ENCODE data around the gene FBXO44.

The FBXO44 gene

GRCh38 chr1:11658542-11658941, 3.9 kb downstream of the FBXO44 start:
- no peak for DNase-seq (ENCODE audit: low read depth, low spot score)

DNA sequence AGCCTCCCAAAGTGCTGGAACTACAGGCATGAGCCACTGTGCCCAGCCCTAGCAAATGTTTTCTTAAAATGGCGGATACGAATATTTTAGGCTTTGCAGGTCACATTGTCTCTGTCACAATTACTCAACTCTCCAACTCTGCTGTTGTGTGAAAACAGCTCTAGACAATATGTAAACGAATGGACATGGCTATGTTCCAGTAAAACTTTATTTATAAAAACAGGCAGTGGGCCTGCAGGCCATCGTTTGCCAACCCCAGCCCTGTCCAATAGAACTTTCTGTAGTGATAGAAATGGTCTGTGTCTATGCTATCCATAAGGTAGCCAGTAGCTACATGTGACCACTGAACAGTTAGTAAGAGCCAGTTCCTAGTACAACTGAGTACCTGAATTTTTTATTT, 5.1 kb downstream of the FBXO44 start:
- no peak for DNase-seq (ENCODE audit: low read depth, low spot score)

- no peak for DNase-seq (ENCODE audit: low read depth, low spot score)
Observed at GRCh38 chr1:11661103-11661502, 6.4 kb downstream of the FBXO44 start.

- DNase-seq (ENCODE audit: low read depth, low spot score) = peak; percentile 56
Observed at GRCh38 chr1:11664336-11665065, 9.8 kb downstream of the FBXO44 start.

- DNase-seq (ENCODE audit: low read depth, low spot score) = no peak
Observed at GRCh38 chr1:11668516-11668915, 13.8 kb downstream of the FBXO44 start.

GRCh38 chr1:11670747-11671146, 16.1 kb downstream of the FBXO44 start:
- DNase-seq (ENCODE audit: low read depth, low spot score) = no peak

GRCh38 chr1:11671205-11671543, 16.5 kb downstream of the FBXO44 start:
- no peak for DNase-seq (ENCODE audit: low read depth, low spot score)

GRCh38 chr1:11671544-11672286, 17.0 kb downstream of the FBXO44 start:
- DNase-seq (ENCODE audit: low read depth, low spot score) = no peak

- DNase-seq (ENCODE audit: low read depth, low spot score) = no peak
Observed at GRCh38 chr1:11673089-11673769, 18.6 kb downstream of the FBXO44 start.

DNA sequence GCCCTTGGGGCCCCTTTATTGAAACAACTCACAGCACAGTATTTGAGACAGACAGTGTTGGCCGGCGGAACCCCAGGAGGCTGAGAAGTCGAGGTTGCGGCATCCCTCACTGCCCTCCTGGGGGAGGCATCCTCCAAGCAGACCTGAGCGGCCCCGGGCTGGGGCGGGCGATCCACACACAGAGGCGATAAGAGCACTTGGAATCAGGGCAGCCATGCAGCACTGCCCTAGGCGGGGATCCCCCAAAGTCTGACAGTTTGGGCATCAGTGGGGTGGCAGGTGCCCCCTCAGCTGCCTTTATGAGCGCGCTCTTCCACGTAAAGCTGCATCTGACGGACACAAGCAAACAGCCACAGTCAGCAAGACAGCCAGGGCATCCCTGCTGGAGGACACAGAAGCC, 19.8 kb downstream of the FBXO44 start:
- DNase-seq (ENCODE audit: low read depth, low spot score) = no peak

DNA sequence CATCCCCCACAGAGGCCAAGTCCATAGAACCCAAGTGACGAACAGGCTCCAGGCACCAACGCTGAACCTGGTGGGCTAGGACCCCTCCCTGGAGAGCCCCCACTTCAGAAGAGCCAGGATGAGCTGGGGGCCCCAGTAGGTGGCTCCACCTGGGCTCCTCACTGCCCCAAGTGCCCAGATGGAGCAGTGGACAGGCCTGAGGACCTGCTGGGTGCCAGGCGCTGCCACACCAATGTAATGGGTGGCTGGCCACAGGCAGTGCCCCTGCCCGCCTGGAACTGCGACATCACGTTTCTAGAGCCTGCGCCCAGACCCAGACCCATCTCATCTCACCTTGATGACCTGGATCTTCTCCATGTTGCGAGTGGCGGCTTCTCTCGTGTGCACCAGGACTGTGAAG, 20.6 kb downstream of the FBXO44 start:
- no peak for DNase-seq (ENCODE audit: low read depth, low spot score)

DNA sequence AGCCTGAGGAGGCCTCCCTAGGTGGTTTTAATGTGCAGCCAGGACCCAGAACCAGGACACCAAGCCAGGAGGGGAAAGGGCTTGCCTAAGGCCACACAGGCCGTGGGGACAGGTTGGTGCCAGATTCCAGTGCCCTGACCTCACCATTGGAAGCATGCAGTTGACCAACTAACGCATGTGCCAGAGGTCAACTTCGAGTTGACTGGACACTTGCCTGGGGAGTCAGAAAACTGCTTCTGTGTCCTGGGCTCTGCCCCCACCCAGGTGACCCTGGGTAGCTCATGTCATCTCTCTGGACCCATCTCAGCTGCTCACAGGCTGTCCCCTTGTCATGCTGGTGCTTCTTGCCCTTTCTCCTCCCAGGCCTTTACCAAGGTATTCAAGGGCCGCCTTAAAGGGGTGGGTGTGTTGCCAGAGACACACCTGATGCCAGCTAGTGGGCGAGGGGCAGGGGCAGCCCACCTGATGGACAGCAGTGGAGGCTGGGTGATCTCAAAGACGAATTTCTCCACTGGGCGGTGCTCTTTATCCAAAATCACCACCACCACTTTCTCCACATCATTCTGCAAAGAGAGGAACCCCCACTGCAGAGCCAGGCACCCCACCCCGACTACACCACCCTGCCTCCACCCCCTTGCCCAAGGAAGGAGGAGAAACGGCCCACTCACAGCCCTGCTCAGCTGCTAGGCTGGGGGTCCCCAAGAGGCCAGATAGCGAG, 21.9 kb downstream of the FBXO44 start:
- DNase-seq (ENCODE audit: low read depth, low spot score) = no peak

- no peak for DNase-seq (ENCODE audit: low read depth, low spot score)
Observed at GRCh38 chr1:11678442-11678841, 23.8 kb downstream of the FBXO44 start.

- peak; percentile 61 for DNase-seq (ENCODE audit: low read depth, low spot score)
Observed at GRCh38 chr1:11680270-11681070, 25.8 kb downstream of the FBXO44 start.

GRCh38 chr1:11681071-11681771, 26.5 kb downstream of the FBXO44 start, which contains the start of gene MAD2L2:
TSS of gene MAD2L2 (minus strand) at chr1:11681148. CDS start at chr1:11680601, 547 bp downstream.
- DNase-seq (ENCODE audit: low read depth, low spot score) = peak; percentile 92

DNA sequence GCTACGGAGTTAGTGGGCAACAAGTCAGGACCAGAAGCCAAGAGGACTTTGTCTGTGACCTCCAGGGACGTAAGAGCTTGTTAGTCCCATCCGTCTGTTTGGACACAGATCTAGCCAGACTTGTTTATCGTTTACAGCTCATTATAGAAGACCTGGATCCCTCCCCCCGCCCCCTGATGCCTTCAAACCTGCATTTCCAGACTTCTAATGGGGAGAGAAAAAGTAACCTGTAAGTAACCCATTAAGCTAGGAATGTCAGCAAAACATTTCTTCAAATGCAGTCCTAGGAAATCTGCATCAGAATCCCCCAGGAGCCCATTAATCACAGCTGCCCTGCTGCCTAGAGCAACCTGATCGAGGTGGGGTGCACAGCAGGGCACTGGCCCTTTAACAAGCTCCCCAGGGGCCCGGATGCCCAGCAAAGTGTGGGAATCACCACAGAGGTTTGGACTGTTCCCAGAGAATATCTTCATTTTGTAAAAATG, 27.7 kb downstream of the FBXO44 start:
- DNase-seq (ENCODE audit: low read depth, low spot score) = peak; percentile 91

DNA sequence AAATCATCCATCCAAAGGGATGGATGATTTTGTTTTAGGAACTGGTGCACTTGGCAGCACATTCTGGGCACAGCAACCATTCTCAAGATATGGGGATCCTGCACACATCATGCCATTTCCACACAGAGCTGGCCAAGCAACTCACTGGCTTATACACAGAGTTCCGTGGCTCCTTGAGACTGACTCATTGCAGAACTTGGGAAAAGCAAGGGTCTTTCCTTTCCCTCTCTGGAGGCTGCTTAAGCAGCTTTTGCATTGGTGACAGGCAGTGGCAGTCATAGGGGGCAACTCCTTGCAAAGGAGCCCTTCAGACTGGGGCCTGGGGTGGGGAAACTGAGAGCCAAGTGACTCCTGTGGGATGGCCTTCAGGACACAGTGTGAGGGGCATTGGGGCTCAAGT, 28.1 kb downstream of the FBXO44 start:
- DNase-seq (ENCODE audit: low read depth, low spot score) = no peak

DNA sequence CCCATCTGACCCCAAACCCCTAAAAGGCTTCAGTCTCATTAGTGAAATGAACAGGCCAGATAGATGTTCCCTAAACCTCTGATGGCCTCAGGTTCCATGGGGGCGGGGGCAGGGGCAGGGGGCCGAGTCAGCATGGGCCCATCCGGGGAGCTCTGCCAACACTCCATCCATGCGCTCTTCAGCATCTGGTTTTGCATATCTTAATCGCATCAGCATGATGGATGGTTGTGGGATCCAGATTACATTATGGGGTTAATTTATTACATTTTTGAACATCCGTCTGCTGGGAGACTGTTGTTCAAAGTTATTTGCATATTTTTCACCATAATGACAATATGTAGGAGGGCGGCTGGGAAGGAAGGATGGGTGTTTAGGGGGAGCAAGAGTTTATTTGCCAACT, 29.4 kb downstream of the FBXO44 start:
- DNase-seq (ENCODE audit: low read depth, low spot score) = no peak

DNA sequence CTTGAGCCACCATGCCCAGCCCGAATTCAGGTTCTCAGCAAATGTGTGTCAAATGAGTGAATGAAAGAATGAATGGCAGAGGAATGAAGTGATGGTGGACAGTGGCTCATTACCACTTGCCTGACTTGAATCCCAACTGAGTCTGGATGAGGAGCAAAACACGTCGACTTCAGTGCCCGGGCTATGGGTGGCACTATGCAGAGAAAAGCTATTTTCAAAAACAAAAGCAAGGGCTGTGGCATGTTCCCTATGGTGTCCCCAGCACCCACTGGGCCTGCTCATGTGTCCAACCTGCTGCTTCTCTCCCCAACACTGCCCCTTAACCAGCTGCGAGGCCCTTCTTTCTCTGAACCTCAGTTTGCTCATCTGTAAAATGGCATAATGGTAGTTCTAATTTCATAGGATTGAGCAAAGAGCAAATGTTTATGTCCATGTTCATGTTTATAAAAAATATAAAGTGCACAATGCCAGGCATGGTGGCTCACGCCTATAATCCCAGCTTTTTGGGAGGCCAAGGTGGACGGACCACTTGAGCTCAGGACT, 30.6 kb downstream of the FBXO44 start:
- DNase-seq (ENCODE audit: low read depth, low spot score) = no peak

DNA sequence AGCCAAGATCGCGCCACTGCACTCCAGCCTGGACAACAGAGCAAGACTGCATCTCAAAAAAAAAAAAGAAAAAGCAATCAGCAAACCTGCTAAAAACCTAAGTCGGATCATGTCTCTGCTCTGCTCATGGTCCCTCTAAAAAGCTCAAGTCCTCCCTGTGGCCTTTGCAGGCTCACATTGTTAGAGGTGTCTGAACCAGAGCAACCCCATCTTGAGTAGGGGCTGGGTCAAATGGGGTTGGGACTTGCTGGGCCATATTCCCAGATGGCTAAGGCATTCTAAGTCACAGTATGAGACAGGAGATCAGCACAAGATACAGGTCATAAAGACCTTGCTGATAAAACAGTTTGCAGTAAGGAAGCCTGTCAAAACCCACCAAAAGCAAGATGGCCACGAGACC, 33.8 kb downstream of the FBXO44 start:
- DNase-seq (ENCODE audit: low read depth, low spot score) = no peak

All from ELF-1 (cell line).